Liver (tissue), 9 donors: ENCODE measurements around the gene TRO. TPM values are rescaled to one million over a fixed set of nuclear protein-coding genes. Genes with fewer than 3 reads are reported as not detected.

Source experiments
- DNase-seq: peaks from one replicate; pipeline ENCODE4 v3.0.0-alpha.2; 2017; ENCODE audit warnings: low spot score
- H3K27ac ChIP-seq, 2 donors: one replicate each; pipeline ENCODE4 v1.7.0; 2013; ENCODE audit warnings: inconsistent platforms in 2 of 2, low read length in 2 of 2, control low read depth in 1 of 2, low read depth in 1 of 2, mild to moderate bottlenecking in 1 of 2
- H3K27me3 ChIP-seq, 4 donors: one replicate each; pipeline versions ENCODE4 v1.6.1 to v1.7.0; 2013; ENCODE audit warnings: low read length in 3 of 4, inconsistent platforms in 1 of 4, mild to moderate bottlenecking in 1 of 4, moderate library complexity in 1 of 4; ENCODE audit not compliant: control insufficient read depth in 4 of 4, insufficient read depth in 4 of 4
- H3K36me3 ChIP-seq, 4 donors: one replicate each; pipeline versions ENCODE4 v1.6.1 to v1.7.0; 2013; ENCODE audit warnings: low read length in 3 of 4, mild to moderate bottlenecking in 3 of 4, low read depth in 1 of 4, moderate library complexity in 1 of 4; ENCODE audit not compliant: control insufficient read depth in 4 of 4, insufficient read depth in 3 of 4
- H3K4me1 ChIP-seq, 4 donors: one replicate each; pipeline versions ENCODE4 v1.6.1 to v1.7.0; 2013; ENCODE audit warnings: low read length in 3 of 4, mild to moderate bottlenecking in 3 of 4, moderate library complexity in 1 of 4; ENCODE audit not compliant: control insufficient read depth in 4 of 4, insufficient read depth in 4 of 4
- H3K4me3 ChIP-seq, 3 donors: one replicate each; pipeline versions ENCODE4 v1.6.1 to v1.7.0; 2013; ENCODE audit warnings: low read length in 3 of 3, control low read depth in 1 of 3, low read depth in 1 of 3, mild to moderate bottlenecking in 1 of 3
- H3K9ac ChIP-seq, 2 donors: one replicate each; pipeline ENCODE4 v1.7.0; 2013; ENCODE audit warnings: low read length in 2 of 2, mild to moderate bottlenecking in 2 of 2, moderate library complexity in 2 of 2, control low read depth in 1 of 2, low read depth in 1 of 2
- H3K9me3 ChIP-seq, 4 donors: one replicate each; pipeline versions ENCODE4 v1.6.1 to v1.7.0; 2013; ENCODE audit warnings: low read length in 3 of 4; ENCODE audit not compliant: control insufficient read depth in 4 of 4
- EGR1 ChIP-seq, 2 donors: IDR thresholded peaks; 2 replicates each; pipeline ENCODE4 v1.6.1; 2016 to 2018; ENCODE audit warnings: antibody characterized with exemption in 2 of 2, low read depth in 2 of 2
- JUND ChIP-seq, 2 donors: IDR thresholded peaks; 2 replicates each; pipeline ENCODE4 v1.6.1; 2016; ENCODE audit warnings: antibody characterized with exemption in 2 of 2
- RAD21 ChIP-seq, 2 donors: IDR thresholded peaks; 2 replicates each; pipeline ENCODE4 v1.6.1; 2016; ENCODE audit warnings: antibody characterized with exemption in 2 of 2, mild to moderate bottlenecking in 2 of 2
- WGBS: extraction: QIAGEN DNeasy Blood & Tissue Kit; methylation state at CpG from one replicate; pipeline ENCODE4 v1.1.7; 2013; 5-methylcytosine and 5-hydroxymethylcytosine counted together
- polyA plus RNA-seq, 2 donors: library from polyadenylated mRNA; stranded (reverse) in 1 of 2; unstranded in 1 of 2; fragments of 200-250 nt in 1 of 2; fragments of >200 nt in 1 of 2; fragmentation: Nextera tagmentation in 1 of 2; extraction: Ambion mirVana in 1 of 2; gene quantifications; one replicate each; pipeline versions ENCODE4 v1.2.1 to v1.2.3, GENCODE V29; 2013 to 2015
- total RNA-seq, 2 donors: library from RNA; depleted of rRNA; stranded (reverse); fragments of >200 nt; gene quantifications; one replicate each; pipeline ENCODE4 v1.2.3, GENCODE V29; 2014
- TF ChIP-seq, protein P1 (sequence below): IDR thresholded peaks from 2 replicates; pipeline ENCODE4 v1.6.1; 2016; ENCODE audit warnings: antibody characterized with exemption
- TF ChIP-seq, protein P2 (sequence below): IDR thresholded peaks from 2 replicates; pipeline ENCODE4 v1.6.1; 2016; ENCODE audit warnings: antibody characterized with exemption, mild to moderate bottlenecking
- TF ChIP-seq, protein P3 (sequence below): fragments of 150-350 bp; IDR thresholded peaks from 2 replicates; pipeline ENCODE4 v1.5.1; 2017; ENCODE audit warnings: improper control_type of control experiment, low read depth, low read length; ENCODE audit not compliant: missing input control
- donor health status: healthy.
- donor health status: healthy.
- donor health status: healthy.
- donor health status: healthy.
- donor health status: healthy.

TRO gene
- total and polyA plus RNA-seq, 4 donors, result 0.35 to 5.3 (median 1.3) TPM

DNA sequence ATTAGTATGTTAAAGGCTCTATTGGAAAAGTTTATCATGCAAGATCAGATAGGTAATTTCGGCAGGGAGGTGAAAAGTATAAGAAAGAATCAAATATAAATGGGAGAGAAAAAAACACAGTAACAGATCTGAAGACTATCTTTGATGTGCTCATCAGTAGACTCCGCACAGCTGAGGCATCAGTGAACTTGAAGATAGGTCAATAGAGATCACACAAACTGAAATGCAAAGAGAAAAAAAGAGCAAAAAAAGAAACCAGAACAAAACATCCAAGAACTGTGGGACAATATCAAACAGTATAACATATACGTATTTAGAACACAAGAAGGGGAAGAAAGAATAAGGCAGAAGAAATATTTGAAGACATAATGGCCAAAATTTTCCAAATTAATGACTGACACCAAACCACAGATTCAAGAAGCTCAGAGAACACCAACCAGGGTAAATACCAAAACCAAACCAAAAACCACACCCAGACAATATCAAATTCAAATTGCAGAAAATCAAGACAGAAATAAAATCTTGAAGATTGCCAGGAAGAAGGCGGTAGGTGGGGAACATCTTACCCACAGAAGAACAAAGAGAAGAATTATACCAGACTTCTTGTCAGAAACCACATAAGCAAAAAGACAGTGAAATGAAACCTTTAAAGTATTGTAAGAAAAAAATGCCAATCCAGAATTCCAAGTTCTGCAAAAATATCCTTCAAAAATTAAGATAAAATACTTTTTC lies 44.3 kb downstream of the TRO start:
- Histone ChIP-seq H3K9me3 (peaks cover 0 to 2% (median 0%) of the 10 kb centered on the region in 4 donors), H3K36me3 (peaks cover 0 to 8% (median 2%) of the 10 kb centered on the region in 4 donors), H3K27me3 (no peaks in the 10 kb centered on the region), H3K27ac (no peak overlapping the region), H3K4me3 (no peak overlapping the region), H3K9ac (no peak overlapping the region), H3K4me1 (no peaks in the 10 kb centered on the region)
- DNase-seq, result no peak
- 84% methylated on average over 4 of the region's 4 CpGs for WGBS
- no peak for TF ChIP-seq RAD21 (IDR thresholded peaks at IDR 0.05)
- no peak for TF ChIP-seq JUND (IDR thresholded peaks at IDR 0.05)

DNA sequence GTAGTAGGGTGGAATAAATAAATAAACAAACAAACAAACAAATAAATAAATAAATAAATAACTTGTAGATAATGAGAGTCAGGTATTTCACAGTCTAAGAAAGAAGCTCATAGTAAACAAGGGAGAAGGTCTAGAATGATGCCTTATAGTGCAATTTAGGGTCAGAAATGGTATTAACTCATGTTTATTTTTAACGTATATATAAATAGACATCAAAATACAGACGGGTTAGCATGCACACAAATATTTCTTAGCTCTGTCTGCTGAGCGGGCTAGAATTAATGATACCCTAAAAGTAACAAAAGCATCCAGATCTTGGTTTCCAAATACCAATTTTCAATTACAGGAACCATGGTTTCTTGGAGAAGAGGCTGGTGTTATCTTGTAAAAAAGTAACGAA lies 56.8 kb downstream of the TRO start:
- no peak for DNase-seq
- TF ChIP-seq EGR1 (IDR thresholded peaks at IDR 0.05; ENCODE audit: low read depth in 2 of 2) (no peak), RAD21 (IDR thresholded peaks at IDR 0.05) (no peak)
- TF ChIP-seq, protein P1, sequence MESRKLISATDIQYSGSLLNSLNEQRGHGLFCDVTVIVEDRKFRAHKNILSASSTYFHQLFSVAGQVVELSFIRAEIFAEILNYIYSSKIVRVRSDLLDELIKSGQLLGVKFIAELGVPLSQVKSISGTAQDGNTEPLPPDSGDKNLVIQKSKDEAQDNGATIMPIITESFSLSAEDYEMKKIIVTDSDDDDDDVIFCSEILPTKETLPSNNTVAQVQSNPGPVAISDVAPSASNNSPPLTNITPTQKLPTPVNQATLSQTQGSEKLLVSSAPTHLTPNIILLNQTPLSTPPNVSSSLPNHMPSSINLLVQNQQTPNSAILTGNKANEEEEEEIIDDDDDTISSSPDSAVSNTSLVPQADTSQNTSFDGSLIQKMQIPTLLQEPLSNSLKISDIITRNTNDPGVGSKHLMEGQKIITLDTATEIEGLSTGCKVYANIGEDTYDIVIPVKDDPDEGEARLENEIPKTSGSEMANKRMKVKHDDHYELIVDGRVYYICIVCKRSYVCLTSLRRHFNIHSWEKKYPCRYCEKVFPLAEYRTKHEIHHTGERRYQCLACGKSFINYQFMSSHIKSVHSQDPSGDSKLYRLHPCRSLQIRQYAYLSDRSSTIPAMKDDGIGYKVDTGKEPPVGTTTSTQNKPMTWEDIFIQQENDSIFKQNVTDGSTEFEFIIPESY, result no peak
- TF ChIP-seq, protein P2, sequence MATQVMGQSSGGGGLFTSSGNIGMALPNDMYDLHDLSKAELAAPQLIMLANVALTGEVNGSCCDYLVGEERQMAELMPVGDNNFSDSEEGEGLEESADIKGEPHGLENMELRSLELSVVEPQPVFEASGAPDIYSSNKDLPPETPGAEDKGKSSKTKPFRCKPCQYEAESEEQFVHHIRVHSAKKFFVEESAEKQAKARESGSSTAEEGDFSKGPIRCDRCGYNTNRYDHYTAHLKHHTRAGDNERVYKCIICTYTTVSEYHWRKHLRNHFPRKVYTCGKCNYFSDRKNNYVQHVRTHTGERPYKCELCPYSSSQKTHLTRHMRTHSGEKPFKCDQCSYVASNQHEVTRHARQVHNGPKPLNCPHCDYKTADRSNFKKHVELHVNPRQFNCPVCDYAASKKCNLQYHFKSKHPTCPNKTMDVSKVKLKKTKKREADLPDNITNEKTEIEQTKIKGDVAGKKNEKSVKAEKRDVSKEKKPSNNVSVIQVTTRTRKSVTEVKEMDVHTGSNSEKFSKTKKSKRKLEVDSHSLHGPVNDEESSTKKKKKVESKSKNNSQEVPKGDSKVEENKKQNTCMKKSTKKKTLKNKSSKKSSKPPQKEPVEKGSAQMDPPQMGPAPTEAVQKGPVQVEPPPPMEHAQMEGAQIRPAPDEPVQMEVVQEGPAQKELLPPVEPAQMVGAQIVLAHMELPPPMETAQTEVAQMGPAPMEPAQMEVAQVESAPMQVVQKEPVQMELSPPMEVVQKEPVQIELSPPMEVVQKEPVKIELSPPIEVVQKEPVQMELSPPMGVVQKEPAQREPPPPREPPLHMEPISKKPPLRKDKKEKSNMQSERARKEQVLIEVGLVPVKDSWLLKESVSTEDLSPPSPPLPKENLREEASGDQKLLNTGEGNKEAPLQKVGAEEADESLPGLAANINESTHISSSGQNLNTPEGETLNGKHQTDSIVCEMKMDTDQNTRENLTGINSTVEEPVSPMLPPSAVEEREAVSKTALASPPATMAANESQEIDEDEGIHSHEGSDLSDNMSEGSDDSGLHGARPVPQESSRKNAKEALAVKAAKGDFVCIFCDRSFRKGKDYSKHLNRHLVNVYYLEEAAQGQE, result no peak
- H3K27ac ChIP-seq, result no peak overlapping the region
- no peak overlapping the region for H3K4me3 ChIP-seq
- H3K4me1 ChIP-seq, result peaks cover 0 to 7% (median 3%) of the 10 kb centered on the region in 4 donors
- no peaks in the 10 kb centered on the region for H3K27me3 ChIP-seq
- no peaks in the 10 kb centered on the region for H3K9me3 ChIP-seq
- H3K9ac ChIP-seq, result no peak overlapping the region
- H3K36me3 ChIP-seq, result no peaks in the 10 kb centered on the region
- WGBS, result 81% methylated on average over 4 of the region's 4 CpGs

DNA sequence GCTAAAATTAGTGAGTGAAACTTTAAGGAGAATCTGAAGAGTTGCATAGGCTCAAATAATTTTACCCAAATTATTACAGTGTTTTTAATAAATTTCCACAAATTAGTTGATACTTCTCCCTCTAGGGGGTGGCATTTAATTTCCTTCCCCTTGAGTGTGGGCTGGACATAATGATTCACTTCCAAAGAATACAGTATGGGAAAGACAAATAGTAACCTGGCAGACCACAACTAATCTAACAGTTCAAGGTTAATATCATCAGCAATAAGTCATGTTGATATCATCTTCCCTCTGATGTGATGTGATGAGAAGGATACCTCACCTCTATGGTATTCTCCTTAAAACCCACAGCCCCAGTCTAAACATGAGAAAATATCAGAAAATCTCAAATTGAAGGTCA lies 57.8 kb downstream of the TRO start:
- DNase-seq, result no peak
- peak in 1 of 2 donors; percentile 29 for TF ChIP-seq RAD21 (IDR thresholded peaks at IDR 0.05)
- TF ChIP-seq, protein P3, sequence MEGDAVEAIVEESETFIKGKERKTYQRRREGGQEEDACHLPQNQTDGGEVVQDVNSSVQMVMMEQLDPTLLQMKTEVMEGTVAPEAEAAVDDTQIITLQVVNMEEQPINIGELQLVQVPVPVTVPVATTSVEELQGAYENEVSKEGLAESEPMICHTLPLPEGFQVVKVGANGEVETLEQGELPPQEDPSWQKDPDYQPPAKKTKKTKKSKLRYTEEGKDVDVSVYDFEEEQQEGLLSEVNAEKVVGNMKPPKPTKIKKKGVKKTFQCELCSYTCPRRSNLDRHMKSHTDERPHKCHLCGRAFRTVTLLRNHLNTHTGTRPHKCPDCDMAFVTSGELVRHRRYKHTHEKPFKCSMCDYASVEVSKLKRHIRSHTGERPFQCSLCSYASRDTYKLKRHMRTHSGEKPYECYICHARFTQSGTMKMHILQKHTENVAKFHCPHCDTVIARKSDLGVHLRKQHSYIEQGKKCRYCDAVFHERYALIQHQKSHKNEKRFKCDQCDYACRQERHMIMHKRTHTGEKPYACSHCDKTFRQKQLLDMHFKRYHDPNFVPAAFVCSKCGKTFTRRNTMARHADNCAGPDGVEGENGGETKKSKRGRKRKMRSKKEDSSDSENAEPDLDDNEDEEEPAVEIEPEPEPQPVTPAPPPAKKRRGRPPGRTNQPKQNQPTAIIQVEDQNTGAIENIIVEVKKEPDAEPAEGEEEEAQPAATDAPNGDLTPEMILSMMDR, result no peak
- Histone ChIP-seq H3K9ac (no peak overlapping the region), H3K4me3 (no peak overlapping the region), H3K27ac (no peak overlapping the region), H3K27me3 (no peaks in the 10 kb centered on the region), H3K9me3 (no peaks in the 10 kb centered on the region), H3K4me1 (peaks cover 0 to 8% (median 3%) of the 10 kb centered on the region in 4 donors), H3K36me3 (peaks cover 0 to 2% (median 0%) of the 10 kb centered on the region in 4 donors)
